Peyer's patch (tissue), 4 donors: ENCODE data around the gene NLGN1. TPM values are rescaled to one million over a fixed set of nuclear protein-coding genes. Genes with fewer than 3 reads are reported as not detected.

ENCODE experiments used
- DNase-seq, 3 donors: peaks; one replicate each; pipeline ENCODE4 v3.0.0-alpha.2; 2017 to 2019
- H3K27ac ChIP-seq, 4 donors: fragments of 200-600 bp; sonication (generic); one replicate each; pipeline ENCODE4 v1.5.1; 2016 to 2019
- H3K27me3 ChIP-seq, 2 donors: fragments of 200-600 bp; sonication (generic); one replicate each; pipeline ENCODE4 v1.5.1; 2019
- H3K36me3 ChIP-seq, 3 donors: fragments of 200-600 bp; sonication (generic); one replicate each; pipeline ENCODE4 v1.5.1; 2016 to 2019
- H3K4me1 ChIP-seq, 4 donors: fragments of 200-600 bp; sonication (generic); one replicate each; pipeline ENCODE4 v1.5.1; 2016 to 2019
- H3K4me3 ChIP-seq, 4 donors: fragments of 200-600 bp; sonication (generic); 1 replicate in 3 of 4; 2 replicates in 1 of 4; pipeline ENCODE4 v1.5.1; 2016 to 2019; ENCODE audit warnings: mild to moderate bottlenecking in 1 of 4
- H3K9me3 ChIP-seq, 4 donors: fragments of 200-600 bp; sonication (generic); one replicate each; pipeline ENCODE4 v1.5.1; 2016 to 2019; ENCODE audit warnings: mild to moderate bottlenecking in 1 of 4
- CTCF ChIP-seq, 6 experiments: fragments of 450-650 bp in 4 of 6; fragments of 200-600 bp in 2 of 6; sonication (generic) in 1 of 6; IDR thresholded peaks; one replicate each; pipeline ENCODE4 v1.5.1; 2017 to 2019; ENCODE audit warnings: antibody characterized with exemption in 6 of 6, mild to moderate bottlenecking in 3 of 6, moderate library complexity in 1 of 6
- POLR2A ChIP-seq, 2 donors: fragments of 450-650 bp; IDR thresholded peaks; one replicate each; pipeline ENCODE4 v1.5.1; 2017; ENCODE audit warnings: antibody characterized with exemption in 2 of 2, mild to moderate bottlenecking in 2 of 2, moderate library complexity in 2 of 2
- total RNA-seq, 4 donors: library from RNA; depleted of rRNA; stranded (reverse); fragments of >200 nt; gene quantifications; one replicate each; pipeline ENCODE4 v1.1.0, GENCODE V29; 2016

Gene NLGN1
- total RNA-seq, 4 donors from 2014 or later: 0.18 to 3.3 (median 1.3) TPM

DNA sequence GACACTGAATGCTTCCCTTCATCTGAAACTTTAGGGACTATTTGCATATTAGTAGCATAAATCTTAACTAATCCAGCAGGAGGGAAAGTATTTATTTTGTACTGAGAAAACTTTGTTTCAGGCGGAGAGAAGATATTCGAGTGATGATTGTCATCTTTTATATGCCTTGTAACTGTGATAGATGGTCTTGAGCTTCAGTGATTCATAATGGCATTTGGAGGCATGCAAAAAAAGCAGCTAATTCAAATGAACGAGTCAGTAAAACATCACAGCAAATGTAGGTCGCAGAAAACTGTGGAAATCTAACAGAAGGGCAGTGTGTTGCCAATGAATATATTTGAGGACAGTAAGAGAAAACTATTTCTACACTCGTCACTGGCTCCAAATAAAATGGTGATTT is 817.9 kb downstream of the NLGN1 start:
- H3K36me3 ChIP-seq: no peaks in the 10 kb centered on the region
- H3K4me1 ChIP-seq: no peaks in the 10 kb centered on the region
- H3K27me3 ChIP-seq: no peaks in the 10 kb centered on the region
- no peaks in the 10 kb centered on the region for H3K9me3 ChIP-seq
- TF ChIP-seq POLR2A (IDR thresholded peaks at IDR 0.05) (no peak), CTCF (IDR thresholded peaks at IDR 0.05) (no peak)
- no peak overlapping the region for H3K4me3 ChIP-seq
- no peak for DNase-seq
- no peak overlapping the region for H3K27ac ChIP-seq

DNA sequence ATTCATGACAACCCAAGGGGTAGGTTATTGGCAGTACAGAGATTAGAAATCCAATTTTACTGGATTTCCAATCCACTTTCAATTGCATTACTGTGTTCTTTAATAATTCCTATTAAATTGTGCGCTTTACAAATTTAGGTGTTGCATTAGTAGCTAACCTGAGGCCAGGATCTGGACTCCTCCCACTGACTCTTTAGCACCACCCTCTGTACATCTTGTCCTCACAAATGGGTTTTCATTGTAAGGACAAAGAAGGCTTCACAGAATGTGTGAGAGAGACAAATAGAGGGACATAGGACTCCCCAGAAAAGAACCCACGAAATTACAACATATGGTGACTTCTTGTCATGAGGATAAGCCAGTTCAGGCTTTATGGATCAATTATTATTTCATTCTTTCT is 818.5 kb downstream of the NLGN1 start:
- Histone ChIP-seq H3K27ac (no peak overlapping the region), H3K4me1 (no peaks in the 10 kb centered on the region), H3K4me3 (no peak overlapping the region), H3K36me3 (no peaks in the 10 kb centered on the region), H3K27me3 (no peaks in the 10 kb centered on the region), H3K9me3 (no peaks in the 10 kb centered on the region)
- no peak for TF ChIP-seq POLR2A (IDR thresholded peaks at IDR 0.05)
- TF ChIP-seq CTCF (IDR thresholded peaks at IDR 0.05): no peak
- no peak for DNase-seq

- no peaks in the 10 kb centered on the region for H3K27me3 ChIP-seq
- no peak overlapping the region for H3K27ac ChIP-seq
- TF ChIP-seq CTCF (IDR thresholded peaks at IDR 0.05) (no peak), POLR2A (IDR thresholded peaks at IDR 0.05) (no peak)
- no peak for DNase-seq
- no peaks in the 10 kb centered on the region for H3K4me1 ChIP-seq
- no peak overlapping the region for H3K4me3 ChIP-seq
- H3K36me3 ChIP-seq: no peaks in the 10 kb centered on the region
- no peaks in the 10 kb centered on the region for H3K9me3 ChIP-seq
These were observed 819.6 kb downstream of the NLGN1 start for GRCh38 chr3:174216946-174217718.

- Histone ChIP-seq H3K4me1 (no peaks in the 10 kb centered on the region), H3K27ac (no peak overlapping the region), H3K9me3 (no peaks in the 10 kb centered on the region), H3K27me3 (no peaks in the 10 kb centered on the region), H3K36me3 (no peaks in the 10 kb centered on the region), H3K4me3 (no peak overlapping the region)
- TF ChIP-seq CTCF (IDR thresholded peaks at IDR 0.05) (no peak), POLR2A (IDR thresholded peaks at IDR 0.05) (no peak)
- DNase-seq: no peak
These were observed 820.5 kb downstream of the NLGN1 start for GRCh38 chr3:174218016-174218415.

DNA sequence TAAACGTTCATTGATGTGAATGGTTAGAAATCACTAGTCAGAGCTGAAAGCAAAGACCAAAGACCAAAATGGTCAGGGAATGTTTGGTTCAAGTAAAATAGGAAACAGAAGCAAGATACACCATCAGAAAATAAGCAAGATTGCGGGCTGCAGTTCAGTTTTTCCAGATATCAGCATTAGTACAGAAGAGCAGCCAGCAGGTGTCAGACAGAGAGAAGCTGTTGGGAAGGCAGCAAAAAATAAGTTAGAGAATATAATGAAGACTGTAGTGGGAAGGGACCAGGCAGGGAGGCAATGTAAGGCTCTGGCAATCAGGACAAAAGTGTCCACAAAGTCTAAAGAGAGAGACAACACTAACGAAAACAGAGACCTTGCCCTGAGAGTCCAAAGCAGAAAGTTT is 822.2 kb downstream of the NLGN1 start:
- no peak for DNase-seq
- Histone ChIP-seq H3K4me3 (no peak overlapping the region), H3K27ac (no peak overlapping the region), H3K36me3 (no peaks in the 10 kb centered on the region), H3K9me3 (no peaks in the 10 kb centered on the region), H3K4me1 (no peaks in the 10 kb centered on the region), H3K27me3 (no peaks in the 10 kb centered on the region)
- TF ChIP-seq CTCF (IDR thresholded peaks at IDR 0.05): no peak
- TF ChIP-seq POLR2A (IDR thresholded peaks at IDR 0.05): no peak
